GM18909 (cell line): ENCODE measurements around the gene FRMD8.

ENCODE experiments used
- ATAC-seq: cut with Tn5 transposase; IDR thresholded peaks from one replicate; pipeline ENCODE4 v1.9.1; 2021; ENCODE audit warnings: mild to moderate bottlenecking; ENCODE audit not compliant: unreplicated experiment, poor library complexity

The FRMD8 gene

GRCh38 chr11:65390996-65391395 lies 4.6 kb downstream of the FRMD8 start:
- no peak for ATAC-seq

GRCh38 chr11:65392186-65392829 lies 5.9 kb downstream of the FRMD8 start:
- no peak for ATAC-seq

- ATAC-seq = no peak
Measured at GRCh38 chr11:65392899-65393298, 6.5 kb downstream of the FRMD8 start.

GRCh38 chr11:65393513-65394079 lies 7.2 kb downstream of the FRMD8 start:
- no peak for ATAC-seq

GRCh38 chr11:65394125-65394536 lies 7.7 kb downstream of the FRMD8 start:
- ATAC-seq = no peak

GRCh38 chr11:65395961-65396530 lies 9.6 kb downstream of the FRMD8 start:
- no peak for ATAC-seq

- no peak for ATAC-seq
Measured at GRCh38 chr11:65396769-65397745, 10.6 kb downstream of the FRMD8 start.

GRCh38 chr11:65398362-65398910 lies 12.0 kb downstream of the FRMD8 start:
- no peak for ATAC-seq

- no peak for ATAC-seq
Measured at GRCh38 chr11:65399249-65399648, 12.8 kb downstream of the FRMD8 start.

GRCh38 chr11:65399845-65400244 lies 13.4 kb downstream of the FRMD8 start:
- no peak for ATAC-seq

GRCh38 chr11:65400307-65401072 lies 14.1 kb downstream of the FRMD8 start:
- ATAC-seq = no peak

GRCh38 chr11:65401073-65401802 lies 14.8 kb downstream of the FRMD8 start:
- no peak for ATAC-seq

- no peak for ATAC-seq
Measured at GRCh38 chr11:65401803-65402248, 15.4 kb downstream of the FRMD8 start.

- no peak for ATAC-seq
Measured at GRCh38 chr11:65402790-65403189, 16.4 kb downstream of the FRMD8 start.

GRCh38 chr11:65403607-65404121 lies 17.2 kb downstream of the FRMD8 start:
- ATAC-seq = no peak

- no peak for ATAC-seq
Measured at GRCh38 chr11:65404210-65404609, 17.8 kb downstream of the FRMD8 start.

GRCh38 chr11:65404638-65405339 lies 18.4 kb downstream of the FRMD8 start:
- ATAC-seq = no peak

- no peak for ATAC-seq
Measured at GRCh38 chr11:65410936-65411680, 24.7 kb downstream of the FRMD8 start.
